Caco-2 (cell line): ENCODE data around the gene PTPN23. TPM values are rescaled to one million over a fixed set of nuclear protein-coding genes. Genes with fewer than 3 reads are reported as not detected.

ENCODE experiments used
- BruUV-seq: library from RNA; stranded (reverse); fragments of 400-500 nt; replicated peaks from 2 replicates; lab custom pipeline; 2021; lab: Mats Ljungman, UMichigan
- CTCF ChIA-PET: fragments of 300-600 bp; sonication (Branson Sonifier 250); formaldehyde crosslinking; loops from one replicate; lab custom pipeline; 2022; ENCODE audit warnings: antibody characterized with exemption; lab: Charles Lee
- POLR2A ChIA-PET: fragments of 300-600 bp; sonication (Branson Sonifier 250); formaldehyde crosslinking; loops from one replicate; lab custom pipeline; 2022; ENCODE audit warnings: antibody characterized with exemption; lab: Charles Lee
- DNase-seq, 2 experiments: peaks; one replicate each; pipeline versions ENCODE4 v3.0.0 to v3.0.0-alpha.2; 2020 to 2022
- H3K27me3 ChIP-seq: replicated peaks from 2 replicates; pipeline ENCODE4 v1.6.0; 2011; ENCODE audit warnings: low read length; ENCODE audit not compliant: control insufficient read depth, insufficient read depth
- H3K36me3 ChIP-seq: 2 replicates; pipeline ENCODE4 v1.5.1; 2011; ENCODE audit warnings: low read length; ENCODE audit not compliant: control insufficient read depth, insufficient read depth
- H3K4me1 ChIP-seq: fragments of 250-450 bp; sonication (Bioruptor Pico); 2 replicates; pipeline ENCODE4 v1.5.1; 2020; ENCODE audit warnings: mild to moderate bottlenecking
- H3K4me3 ChIP-seq: 2 replicates; pipeline ENCODE4 v1.5.1; 2011; ENCODE audit warnings: low read depth, mild to moderate bottlenecking, control low read depth, low read length
- H3K9me3 ChIP-seq: fragments of 250-450 bp; sonication (Bioruptor Pico); 2 replicates; pipeline ENCODE4 v1.5.1; 2020; ENCODE audit warnings: mild to moderate bottlenecking, moderate library complexity
- H3K27ac Mint-ChIP-seq: one replicate; pipeline ENCODE4 v1.8.0; 2022; ENCODE audit warnings: mixed read lengths; ENCODE audit not compliant: unreplicated experiment
- H3K27me3 Mint-ChIP-seq: one replicate; pipeline ENCODE4 v1.8.0; 2022; ENCODE audit warnings: mixed read lengths; ENCODE audit not compliant: insufficient read depth, unreplicated experiment
- H3K36me3 Mint-ChIP-seq: one replicate; pipeline ENCODE4 v1.8.0; 2022; ENCODE audit warnings: mild to moderate bottlenecking, mixed read lengths; ENCODE audit not compliant: insufficient read depth, unreplicated experiment
- H3K4me1 Mint-ChIP-seq: one replicate; pipeline ENCODE4 v1.8.0; 2022; ENCODE audit warnings: low read depth, mixed read lengths; ENCODE audit not compliant: unreplicated experiment
- H3K4me3 Mint-ChIP-seq: one replicate; pipeline ENCODE4 v1.8.0; 2022; ENCODE audit warnings: mild to moderate bottlenecking, moderate library complexity, mixed read lengths; ENCODE audit not compliant: unreplicated experiment
- H3K9me3 Mint-ChIP-seq: one replicate; pipeline ENCODE4 v1.8.0; 2022; ENCODE audit warnings: mixed read lengths; ENCODE audit not compliant: unreplicated experiment
- CTCF ChIP-seq, 2 experiments: fragments of 200-600 bp in 1 of 2; IDR thresholded peaks; 1 replicate in 1 of 2; 2 replicates in 1 of 2; pipeline versions ENCODE4 v1.5.1 to v1.8.0; 2011 to 2022; ENCODE audit warnings: antibody characterized with exemption in 1 of 2, control low read depth in 1 of 2, inconsistent platforms in 1 of 2, low read depth in 1 of 2, low read length in 1 of 2, mild to moderate bottlenecking in 1 of 2, moderate library complexity in 1 of 2; ENCODE audit not compliant: insufficient read depth in 1 of 2, severe bottlenecking in 1 of 2, unreplicated experiment in 1 of 2
- intact Hi-C: fragments of 100-400 bp; cut with micrococcal nuclease; formaldehyde crosslinking; loops from one replicate; pipeline ENCODE4 v1.10.0; 2022; ENCODE audit not compliant: unreplicated experiment
- total RNA-seq: library from RNA; stranded (reverse); gene quantifications from 2 replicates; pipeline ENCODE4 v1.2.3, GENCODE V29; 2022

PTPN23 gene
- total RNA-seq, 1 experiment from 2014 or later, result 49.6 TPM

- intact Hi-C loops, result no loop called here
- peaks cover 22% of the 10 kb centered on the region for H3K9me3 Mint-ChIP-seq
- H3K36me3 ChIP-seq, result no peaks in the 10 kb centered on the region
- no peaks in the 10 kb centered on the region for H3K4me1 Mint-ChIP-seq
- H3K9me3 ChIP-seq, result peaks cover 21% of the 10 kb centered on the region
- peak in 1 of 2 experiments; percentile 3 for DNase-seq
- no peak overlapping the region for H3K4me3 ChIP-seq
- POLR2A ChIA-PET, result no interaction called here
- no peak for TF ChIP-seq CTCF (IDR thresholded peaks at IDR 0.05; ENCODE audit: insufficient read depth in 1 of 2, low read depth in 1 of 2, low read length in 1 of 2, severe bottlenecking in 1 of 2, unreplicated experiment in 1 of 2)
- H3K27ac Mint-ChIP-seq, result no peak overlapping the region
- H3K36me3 Mint-ChIP-seq, result no peaks in the 10 kb centered on the region
- no TSS peak for BruUV-seq
- H3K27me3 ChIP-seq, result no peaks in the 10 kb centered on the region
- H3K27me3 Mint-ChIP-seq, result no peaks in the 10 kb centered on the region
- CTCF ChIA-PET, result no interaction called here
- no peak overlapping the region for H3K4me3 Mint-ChIP-seq
- H3K4me1 ChIP-seq, result no peaks in the 10 kb centered on the region
Observed at GRCh38 chr3:47362701-47363100, 18.1 kb upstream of the PTPN23 start.

DNA sequence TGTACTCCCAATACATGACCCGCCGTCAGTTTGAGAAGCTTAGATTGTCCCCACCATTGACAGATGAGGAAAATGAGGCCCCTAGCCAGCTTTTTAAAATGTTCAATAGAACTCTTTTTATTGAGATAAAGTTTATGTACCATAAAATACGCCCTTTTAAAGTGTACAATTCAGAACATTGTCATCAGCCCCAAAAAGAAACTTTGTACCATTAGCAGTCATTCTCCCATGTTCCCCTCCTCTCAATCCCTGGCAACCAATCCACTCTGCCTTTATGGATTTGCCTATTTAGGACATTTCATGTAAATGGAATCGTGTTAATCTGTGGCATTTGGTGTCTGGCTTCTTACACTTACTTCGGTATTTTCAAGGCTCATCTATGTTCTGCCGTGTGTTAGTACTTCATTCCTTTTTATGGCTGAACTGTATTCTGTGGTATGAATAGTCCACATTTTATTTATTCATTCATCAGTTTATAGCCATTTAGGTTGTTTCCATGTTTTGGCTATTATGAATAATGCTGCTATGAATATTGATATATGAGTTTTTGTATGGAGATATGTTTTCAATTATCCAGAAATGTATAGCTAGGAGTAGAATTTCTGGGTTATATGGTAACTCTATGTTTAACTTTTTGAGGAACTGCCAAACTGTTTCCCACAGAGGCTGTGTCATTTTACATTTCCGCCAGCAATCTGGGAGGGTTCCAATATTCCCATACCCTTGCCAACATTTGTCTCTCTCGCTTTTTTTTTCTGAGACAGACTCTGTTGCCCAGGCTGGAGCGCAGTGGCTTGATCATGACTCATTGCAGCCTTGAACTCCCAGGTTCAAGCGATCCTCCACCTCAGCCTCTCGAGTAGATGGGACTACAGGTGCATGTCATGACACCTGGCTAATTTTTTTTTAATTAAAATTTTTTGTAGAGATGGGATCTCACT, 15.3 kb upstream of the PTPN23 start:
- POLR2A ChIA-PET, result no interaction called here
- H3K36me3 Mint-ChIP-seq, result no peaks in the 10 kb centered on the region
- Histone ChIP-seq H3K27me3 (no peaks in the 10 kb centered on the region), H3K9me3 (peaks cover under 1% of the 10 kb centered on the region; the same call in 1 of the 2 replicates), H3K4me3 (no peak overlapping the region), H3K4me1 (no peaks in the 10 kb centered on the region), H3K36me3 (no peaks in the 10 kb centered on the region)
- no peaks in the 10 kb centered on the region for H3K27me3 Mint-ChIP-seq
- H3K4me3 Mint-ChIP-seq, result no peak overlapping the region
- CTCF ChIA-PET, result no interaction called here
- intact Hi-C loops, result no loop called here
- H3K27ac Mint-ChIP-seq, result no peak overlapping the region
- no peak for TF ChIP-seq CTCF (IDR thresholded peaks at IDR 0.05; ENCODE audit: insufficient read depth in 1 of 2, low read depth in 1 of 2, low read length in 1 of 2, severe bottlenecking in 1 of 2, unreplicated experiment in 1 of 2)
- peaks cover 6% of the 10 kb centered on the region for H3K4me1 Mint-ChIP-seq
- peaks cover 2% of the 10 kb centered on the region for H3K9me3 Mint-ChIP-seq
- no TSS peak for BruUV-seq
- DNase-seq, result peak in 1 of 2 experiments; percentile 3

DNA sequence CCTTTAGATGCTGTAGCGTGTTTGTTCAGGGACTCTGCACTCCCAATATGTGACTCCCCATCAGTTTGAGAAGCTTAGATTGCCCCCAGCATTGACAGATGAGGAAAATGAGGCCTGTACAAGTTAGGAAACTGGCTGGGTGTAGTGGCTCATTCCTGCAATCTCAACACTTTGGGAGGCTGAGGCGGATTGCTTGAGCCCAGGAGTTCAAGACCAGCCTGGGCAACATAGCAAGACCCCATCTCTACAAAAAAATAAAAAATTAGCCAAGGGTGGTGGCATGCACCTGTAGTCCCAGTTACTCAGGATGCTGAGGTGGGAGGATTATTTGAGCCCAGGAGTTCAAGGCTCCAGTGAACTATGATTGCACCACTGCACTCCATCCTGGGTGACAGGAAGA, 14.0 kb upstream of the PTPN23 start:
- Histone ChIP-seq H3K9me3 (no peaks in the 10 kb centered on the region), H3K27me3 (no peaks in the 10 kb centered on the region), H3K4me3 (no peak overlapping the region), H3K36me3 (no peaks in the 10 kb centered on the region), H3K4me1 (no peaks in the 10 kb centered on the region)
- Mint-ChIP-seq H3K36me3 (no peaks in the 10 kb centered on the region), H3K4me1 (peaks cover 6% of the 10 kb centered on the region), H3K4me3 (no peak overlapping the region), H3K9me3 (no peaks in the 10 kb centered on the region), H3K27me3 (no peaks in the 10 kb centered on the region), H3K27ac (no peak overlapping the region)
- CTCF ChIA-PET, result no interaction called here
- peak in 1 of 2 experiments; percentile 8 for DNase-seq
- no TSS peak for BruUV-seq
- TF ChIP-seq CTCF (IDR thresholded peaks at IDR 0.05; ENCODE audit: insufficient read depth in 1 of 2, low read depth in 1 of 2, low read length in 1 of 2, severe bottlenecking in 1 of 2, unreplicated experiment in 1 of 2), result no peak
- intact Hi-C loops, result no loop called here
- POLR2A ChIA-PET, result no interaction called here
